ENCODE measurements around the gene ACOX2.

The ACOX2 gene

GRCh38 chr3:58471025-58471887 lies 65.7 kb downstream of the ACOX2 start:
- peak; percentile 45 for DNase-seq

- no peak for DNase-seq
Measured at GRCh38 chr3:58470363-58471024, 66.5 kb downstream of the ACOX2 start.

- DNase-seq, result no peak
Measured at GRCh38 chr3:58469096-58469495, 67.9 kb downstream of the ACOX2 start.

- no peak for DNase-seq
Measured at GRCh38 chr3:58466899-58467563, 70.0 kb downstream of the ACOX2 start.

- DNase-seq, result no peak
Measured at GRCh38 chr3:58464866-58465265, 72.1 kb downstream of the ACOX2 start.

GRCh38 chr3:58463942-58464271 lies 73.1 kb downstream of the ACOX2 start:
- DNase-seq, result no peak

GRCh38 chr3:58463181-58463941 lies 73.6 kb downstream of the ACOX2 start:
- peak; percentile 33 for DNase-seq

GRCh38 chr3:58462829-58463180 lies 74.2 kb downstream of the ACOX2 start:
- DNase-seq, result no peak

GRCh38 chr3:58459160-58459559 lies 77.8 kb downstream of the ACOX2 start:
- no peak for DNase-seq

All from NCI-H1694 treated with DMSO at 0.1 percent for 48 hours (cell line).